ENCODE data around the gene ADARB1.

DNA sequence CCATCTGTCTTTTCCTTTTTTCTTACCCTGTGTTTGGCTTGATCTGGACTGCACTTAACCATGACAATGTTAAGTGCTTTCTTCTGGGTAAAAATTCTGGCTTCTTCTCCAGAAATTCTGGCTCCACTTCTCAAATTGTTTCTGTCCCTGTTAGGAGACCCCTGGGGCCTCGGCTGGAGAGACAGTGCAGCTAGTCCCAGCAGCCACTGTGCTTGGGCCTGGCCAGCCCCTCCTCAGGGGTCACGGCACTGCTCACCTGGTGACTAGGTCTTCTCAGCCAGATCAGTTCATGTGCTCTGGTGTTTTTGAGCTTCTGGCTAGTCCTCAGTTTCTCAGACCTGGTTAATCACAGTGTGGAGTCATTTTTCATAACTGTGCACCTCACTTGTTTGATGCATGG is 72.4 kb downstream of the ADARB1 start:
- TF ChIP-seq, protein P1, sequence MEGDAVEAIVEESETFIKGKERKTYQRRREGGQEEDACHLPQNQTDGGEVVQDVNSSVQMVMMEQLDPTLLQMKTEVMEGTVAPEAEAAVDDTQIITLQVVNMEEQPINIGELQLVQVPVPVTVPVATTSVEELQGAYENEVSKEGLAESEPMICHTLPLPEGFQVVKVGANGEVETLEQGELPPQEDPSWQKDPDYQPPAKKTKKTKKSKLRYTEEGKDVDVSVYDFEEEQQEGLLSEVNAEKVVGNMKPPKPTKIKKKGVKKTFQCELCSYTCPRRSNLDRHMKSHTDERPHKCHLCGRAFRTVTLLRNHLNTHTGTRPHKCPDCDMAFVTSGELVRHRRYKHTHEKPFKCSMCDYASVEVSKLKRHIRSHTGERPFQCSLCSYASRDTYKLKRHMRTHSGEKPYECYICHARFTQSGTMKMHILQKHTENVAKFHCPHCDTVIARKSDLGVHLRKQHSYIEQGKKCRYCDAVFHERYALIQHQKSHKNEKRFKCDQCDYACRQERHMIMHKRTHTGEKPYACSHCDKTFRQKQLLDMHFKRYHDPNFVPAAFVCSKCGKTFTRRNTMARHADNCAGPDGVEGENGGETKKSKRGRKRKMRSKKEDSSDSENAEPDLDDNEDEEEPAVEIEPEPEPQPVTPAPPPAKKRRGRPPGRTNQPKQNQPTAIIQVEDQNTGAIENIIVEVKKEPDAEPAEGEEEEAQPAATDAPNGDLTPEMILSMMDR (IDR thresholded peaks at IDR 0.05), result no peak
- no peak for TF ChIP-seq EZH2 (IDR thresholded peaks at IDR 0.05; ENCODE audit: borderline replicate concordance, insufficient read depth, low read depth, low read length, poor library complexity, severe bottlenecking)

All from B cell (primary cell).